Osteoblast (primary cell): ENCODE data around the gene APOBEC2. TPM values are rescaled to one million over a fixed set of nuclear protein-coding genes. Genes with fewer than 3 reads are reported as not detected.

Experiments used
- DNase-seq: peaks from one replicate; pipeline ENCODE4 v3.0.0; 2011; ENCODE audit warnings: low spot score, mixed read lengths; ENCODE audit not compliant: insufficient read length; ENCODE audit errors: missing footprints
- H2AFZ ChIP-seq: 2 replicates; pipeline ENCODE4 v1.6.0; 2011; ENCODE audit warnings: mild to moderate bottlenecking, low read length
- H3K27ac ChIP-seq: 2 replicates; pipeline ENCODE4 v1.5.1; 2011; ENCODE audit warnings: mild to moderate bottlenecking, low read depth, low read length, moderate library complexity
- H3K27me3 ChIP-seq: 2 replicates; pipeline ENCODE4 v1.6.0; 2012; ENCODE audit warnings: mild to moderate bottlenecking, control low read depth, inconsistent platforms, low read length, moderate library complexity; ENCODE audit not compliant: insufficient read depth
- H3K36me3 ChIP-seq: 2 replicates; pipeline ENCODE4 v1.5.1; 2011; ENCODE audit warnings: mild to moderate bottlenecking, low read length, control low read depth, moderate library complexity; ENCODE audit not compliant: insufficient read depth
- H3K4me1 ChIP-seq: 2 replicates; pipeline ENCODE4 v1.5.1; 2011; ENCODE audit warnings: mild to moderate bottlenecking, low read length, control low read depth, moderate library complexity; ENCODE audit not compliant: insufficient read depth
- H3K4me2 ChIP-seq: 2 replicates; pipeline ENCODE4 v1.6.0; 2011; ENCODE audit warnings: mild to moderate bottlenecking, low read length; ENCODE audit not compliant: insufficient read depth
- H3K4me3 ChIP-seq: fragments of 200-600 bp; sonication (generic); 3 replicates; pipeline ENCODE4 v1.5.1; 2012; ENCODE audit warnings: mild to moderate bottlenecking, low read length, inconsistent platforms; ENCODE audit not compliant: insufficient read depth
- H3K79me2 ChIP-seq: 2 replicates; pipeline ENCODE4 v1.6.0; 2012; ENCODE audit warnings: mild to moderate bottlenecking, low read length, control low read depth, inconsistent platforms; ENCODE audit not compliant: insufficient read depth
- H3K9me3 ChIP-seq: 2 replicates; pipeline ENCODE4 v1.5.1; 2011; ENCODE audit warnings: low read depth, low read length, control low read depth
- H4K20me1 ChIP-seq: 2 replicates; pipeline ENCODE4 v1.6.0; 2012; ENCODE audit warnings: mild to moderate bottlenecking, low read length, control low read depth; ENCODE audit not compliant: insufficient read depth
- CTCF ChIP-seq: IDR thresholded peaks from 2 replicates; pipeline ENCODE4 v1.5.1; 2011; ENCODE audit warnings: mild to moderate bottlenecking, low read depth, low read length, moderate library complexity; ENCODE audit errors: extremely low read depth
- total RNA-seq: library from RNA; depleted of rRNA; stranded (reverse); fragments of >200 nt; gene quantifications from 2 replicates; pipeline ENCODE4 v1.2.3, GENCODE V29; 2012

APOBEC2 gene
- total RNA-seq, 1 donor, result not detected

DNA sequence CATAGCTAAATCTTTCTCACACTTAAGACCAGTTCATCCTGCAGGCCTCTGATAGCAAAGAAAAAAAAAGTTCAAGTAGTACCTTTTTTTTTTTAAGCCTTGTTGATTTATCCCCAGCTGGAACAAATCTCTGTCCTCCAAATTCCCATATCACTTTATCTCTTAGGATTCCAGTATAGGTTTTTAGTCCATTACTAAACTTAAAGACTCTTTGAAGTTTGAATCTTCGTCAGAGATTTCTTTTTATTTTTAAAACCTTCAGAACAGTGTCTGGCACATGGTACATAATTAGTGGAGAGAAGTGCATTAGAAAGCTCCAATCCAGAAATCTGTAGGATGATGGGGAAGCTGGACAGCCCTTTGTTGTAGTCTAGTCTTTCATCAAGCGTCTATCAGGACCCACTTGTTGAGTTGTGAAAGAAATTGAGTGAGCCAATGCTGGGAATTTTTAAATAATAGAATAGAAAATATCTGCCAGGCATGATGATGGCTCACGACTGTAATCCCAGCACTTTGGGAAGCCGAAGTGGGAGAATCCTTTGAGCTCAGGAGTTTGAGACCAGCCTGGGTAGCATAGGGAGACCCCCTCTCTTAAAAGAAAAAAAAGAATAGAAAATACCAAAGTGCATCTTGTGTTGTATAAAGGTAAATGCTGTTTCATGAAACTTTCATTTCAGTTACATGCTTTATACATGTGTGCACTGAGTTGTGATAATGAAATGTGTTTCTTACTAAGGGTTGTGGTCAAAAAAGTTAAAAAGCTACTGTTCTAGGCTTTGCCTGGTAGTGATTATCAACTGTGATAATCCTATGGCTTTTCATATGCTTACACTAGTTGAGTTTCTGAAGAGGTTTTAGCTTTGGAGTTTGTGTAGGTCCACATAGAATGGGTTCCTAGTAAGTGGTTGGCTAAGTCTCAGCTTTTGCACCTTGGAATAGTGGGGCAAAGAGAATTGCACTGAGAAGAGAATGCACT is 22.9 kb downstream of the APOBEC2 start:
- peaks cover 7% of the 10 kb centered on the region for H4K20me1 ChIP-seq
- TF ChIP-seq CTCF, result no peak

GRCh38 chr6:41077536-41077935 is 24.5 kb downstream of the APOBEC2 start:
- H3K4me1 ChIP-seq, result peaks cover 17% of the 10 kb centered on the region
- no peak for DNase-seq
- H3K9me3 ChIP-seq, result no peaks in the 10 kb centered on the region
- H3K27me3 ChIP-seq, result no peaks in the 10 kb centered on the region
- H3K36me3 ChIP-seq, result peaks cover 13% of the 10 kb centered on the region
- peaks cover 81% of the 10 kb centered on the region for H3K79me2 ChIP-seq
- H2AFZ ChIP-seq, result no peak overlapping the region
- no peak for TF ChIP-seq CTCF
- H3K27ac ChIP-seq, result no peak overlapping the region
- H3K4me3 ChIP-seq, result no peak overlapping the region
- H4K20me1 ChIP-seq, result peaks cover 7% of the 10 kb centered on the region
- H3K4me2 ChIP-seq, result no peak overlapping the region

More for the DNA sequence above, 22.9 kb downstream of the APOBEC2 start:
- Histone ChIP-seq H2AFZ (no peak overlapping the region), H3K27me3 (no peaks in the 10 kb centered on the region), H3K4me3 (no peak overlapping the region), H3K36me3 (peaks cover 12% of the 10 kb centered on the region), H3K4me1 (peaks cover 20% of the 10 kb centered on the region), H3K27ac (peak overlapping the region; percentile 92), H3K4me2 (no peak overlapping the region), H3K9me3 (no peaks in the 10 kb centered on the region), H3K79me2 (peaks cover 72% of the 10 kb centered on the region)
- no peak for DNase-seq

GRCh38 chr6:41078101-41078500 is 25.1 kb downstream of the APOBEC2 start:
- peaks cover 7% of the 10 kb centered on the region for H4K20me1 ChIP-seq
- no peaks in the 10 kb centered on the region for H3K27me3 ChIP-seq
- H3K27ac ChIP-seq, result no peak overlapping the region
- H2AFZ ChIP-seq, result no peak overlapping the region
- H3K36me3 ChIP-seq, result peaks cover 13% of the 10 kb centered on the region
- H3K9me3 ChIP-seq, result no peaks in the 10 kb centered on the region
- peaks cover 86% of the 10 kb centered on the region for H3K79me2 ChIP-seq
- H3K4me2 ChIP-seq, result no peak overlapping the region
- H3K4me3 ChIP-seq, result no peak overlapping the region
- no peak for TF ChIP-seq CTCF
- DNase-seq, result no peak
- H3K4me1 ChIP-seq, result peaks cover 17% of the 10 kb centered on the region

DNA sequence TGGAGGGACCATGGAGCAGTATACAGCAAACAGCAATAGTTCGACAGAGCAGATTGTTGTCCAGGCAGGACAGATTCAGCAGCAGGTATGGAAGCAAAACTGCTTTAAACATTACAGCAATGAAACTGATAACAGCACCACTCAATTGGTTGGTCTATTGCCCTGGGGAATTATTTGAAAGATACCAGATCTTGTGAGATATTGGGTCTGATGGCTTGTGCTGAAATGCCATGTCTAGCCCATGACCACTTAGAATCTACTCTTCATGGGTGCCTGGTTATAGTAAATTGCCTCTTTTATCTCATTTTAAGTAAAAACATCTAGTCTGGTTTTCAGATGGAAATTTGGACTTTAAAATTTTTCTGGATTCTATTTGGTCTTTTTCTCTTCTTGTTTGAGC is 26.1 kb downstream of the APOBEC2 start:
- Histone ChIP-seq H4K20me1 (peaks cover 6% of the 10 kb centered on the region), H3K27ac (no peak overlapping the region)

More for the DNA sequence above, 26.1 kb downstream of the APOBEC2 start:
- Histone ChIP-seq H3K4me3 (no peak overlapping the region), H3K9me3 (no peaks in the 10 kb centered on the region), H3K79me2 (peaks cover 86% of the 10 kb centered on the region), H2AFZ (no peak overlapping the region), H3K27me3 (no peaks in the 10 kb centered on the region), H3K4me1 (peaks cover 15% of the 10 kb centered on the region), H3K4me2 (no peak overlapping the region), H3K36me3 (peaks cover 16% of the 10 kb centered on the region)
- DNase-seq, result no peak
- TF ChIP-seq CTCF, result no peak
